SK-N-SH (cell line): Measurements from ENCODE around the gene EML1. TPM values are rescaled to one million over a fixed set of nuclear protein-coding genes. Genes with fewer than 3 reads are reported as not detected.

Experiments
- CTCF ChIA-PET: fragments of 300-600, 350-600 bp; formaldehyde crosslinking; extraction: SDS; loops from one replicate; lab custom pipeline; 2021; lab: Yijun Ruan, JAX
- POLR2A ChIA-PET: fragments of 350-600 bp; sonication (Branson Sonifier 250); formaldehyde crosslinking; extraction: SDS; loops from one replicate; lab custom pipeline; 2020; ENCODE audit warnings: antibody characterized with exemption, inconsistent platforms; lab: Yijun Ruan, JAX
- DNase-seq: peaks from one replicate; pipeline ENCODE4 v3.0.0; 2012
- H2AFZ ChIP-seq: fragments of 200-600 bp; sonication (generic); 2 replicates; pipeline ENCODE4 v1.8.1; 2016; ENCODE audit warnings: antibody characterized with exemption, mild to moderate bottlenecking, low read depth
- H3F3A ChIP-seq: fragments of 200-600 bp; sonication (generic); replicated peaks from 2 replicates; pipeline ENCODE3; 2016; ENCODE audit warnings: antibody characterized with exemption, mild to moderate bottlenecking; ENCODE audit not compliant: insufficient read depth
- H3K27ac ChIP-seq, 2 experiments: fragments of 200-500 bp in 1 of 2; fragments of 200-600 bp in 1 of 2; sonication (Bioruptor generic) in 1 of 2; sonication (generic), shearing (Covaris generic) in 1 of 2; 2 replicates each; pipeline versions ENCODE4 v1.5.1 to v1.6.1; 2014 to 2016; ENCODE audit warnings: low read depth in 2 of 2, inconsistent platforms in 1 of 2, low read length in 1 of 2, mild to moderate bottlenecking in 1 of 2, mixed read lengths in 1 of 2
- H3K27me3 ChIP-seq: fragments of 200-600 bp; sonication (generic), shearing (Covaris generic); 2 replicates; pipeline ENCODE4 v1.6.1; 2016; ENCODE audit warnings: mixed run types; ENCODE audit not compliant: insufficient read depth
- H3K36me3 ChIP-seq, 2 experiments: fragments of 200-500 bp in 1 of 2; fragments of 200-600 bp in 1 of 2; sonication (Bioruptor generic) in 1 of 2; sonication (generic) in 1 of 2; replicated peaks in 1 of 2; 2 replicates each; pipeline versions ENCODE3 to v1.5.1; 2014 to 2016; ENCODE audit warnings: low read length in 1 of 2, mild to moderate bottlenecking in 1 of 2; ENCODE audit not compliant: insufficient read depth in 2 of 2, control insufficient read depth in 1 of 2
- H3K4me1 ChIP-seq, 2 experiments: fragments of 200-500 bp in 1 of 2; fragments of 200-600 bp in 1 of 2; sonication (Bioruptor generic) in 1 of 2; sonication (generic), shearing (Covaris generic) in 1 of 2; 2 replicates each; pipeline versions ENCODE4 v1.5.1 to v1.6.1; 2014 to 2016; ENCODE audit warnings: low read depth in 1 of 2, low read length in 1 of 2, mixed run types in 1 of 2; ENCODE audit not compliant: insufficient read depth in 2 of 2, control insufficient read depth in 1 of 2
- H3K4me2 ChIP-seq: fragments of 200-600 bp; sonication (generic), shearing (Covaris generic); 2 replicates; pipeline ENCODE4 v1.6.1; 2017; ENCODE audit warnings: mixed run types
- H3K4me3 ChIP-seq, 2 experiments: fragments of 200-500 bp in 1 of 2; fragments of 200-600 bp in 1 of 2; sonication (Bioruptor generic) in 1 of 2; sonication (generic), shearing (Covaris generic) in 1 of 2; 2 replicates each; pipeline versions ENCODE4 v1.5.1 to v1.8.1; 2014 to 2016; ENCODE audit warnings: low read depth in 2 of 2, inconsistent platforms in 1 of 2, low read length in 1 of 2, mild to moderate bottlenecking in 1 of 2, mixed read lengths in 1 of 2, moderate library complexity in 1 of 2
- H3K79me2 ChIP-seq: fragments of 200-600 bp; sonication (generic); 2 replicates; pipeline ENCODE4 v1.8.1; 2017; ENCODE audit warnings: mild to moderate bottlenecking; ENCODE audit not compliant: insufficient read depth
- H3K9ac ChIP-seq: fragments of 200-600 bp; sonication (generic); 2 replicates; pipeline ENCODE4 v1.6.1; 2017; ENCODE audit warnings: mixed run types
- H3K9me2 ChIP-seq: fragments of 200-600 bp; sonication (generic); 2 replicates; pipeline ENCODE4 v1.6.1; 2017; ENCODE audit warnings: mixed run types
- H3K9me3 ChIP-seq: fragments of 200-600 bp; sonication (generic); 2 replicates; pipeline ENCODE4 v1.6.1; 2017; ENCODE audit warnings: mixed run types, mild to moderate bottlenecking, moderate library complexity
- H4K20me1 ChIP-seq: fragments of 200-600 bp; sonication (generic); 2 replicates; pipeline ENCODE4 v1.6.1; 2017; ENCODE audit warnings: mild to moderate bottlenecking, mixed run types; ENCODE audit not compliant: insufficient read depth
- ELF1 ChIP-seq: IDR thresholded peaks from 2 replicates; pipeline ENCODE4 v1.4.0; 2012
- FOSL2 ChIP-seq: IDR thresholded peaks from 2 replicates; pipeline ENCODE4 v1.4.0; 2012; ENCODE audit warnings: low read depth, mild to moderate bottlenecking, moderate library complexity, borderline replicate concordance
- GABPA ChIP-seq: IDR thresholded peaks from 2 replicates; pipeline ENCODE4 v1.4.0; 2012; ENCODE audit warnings: low read depth, mild to moderate bottlenecking
- JUND ChIP-seq: IDR thresholded peaks from 2 replicates; pipeline ENCODE4 v1.4.0; 2012
- MAX ChIP-seq: IDR thresholded peaks from 2 replicates; pipeline ENCODE4 v1.4.0; 2012; ENCODE audit warnings: low read depth
- PBX3 ChIP-seq: IDR thresholded peaks from 2 replicates; pipeline ENCODE4; 2012
- RCOR1 ChIP-seq: fragments of 150-350 bp; IDR thresholded peaks from 2 replicates; pipeline ENCODE4 v1.6.1; 2017; ENCODE audit warnings: antibody characterized with exemption, low read length
- RFX5 ChIP-seq: IDR thresholded peaks from 2 replicates; pipeline ENCODE4 v1.6.1; 2012; ENCODE audit warnings: mild to moderate bottlenecking, improper control_type of control experiment, low read length
- SIN3A ChIP-seq: IDR thresholded peaks from 2 replicates; pipeline ENCODE4 v1.6.1; 2012; ENCODE audit warnings: low read depth, mild to moderate bottlenecking, low read length, moderate library complexity, borderline replicate concordance
- SMC3 ChIP-seq: IDR thresholded peaks from 2 replicates; pipeline ENCODE4 v1.6.1; 2012; ENCODE audit warnings: low read depth, low read length, improper control_type of control experiment
- TCF12 ChIP-seq: IDR thresholded peaks from 2 replicates; pipeline ENCODE4 v1.4.0; 2012
- TEAD4 ChIP-seq: IDR thresholded peaks from 2 replicates; pipeline ENCODE4 v1.4.0; 2012; ENCODE audit warnings: mild to moderate bottlenecking, borderline replicate concordance; ENCODE audit not compliant: insufficient read depth
- USF1 ChIP-seq: IDR thresholded peaks from 2 replicates; pipeline ENCODE4 v1.4.0; 2012; ENCODE audit warnings: low read depth, borderline replicate concordance
- USF2 ChIP-seq: fragments of 150-350 bp; IDR thresholded peaks from 2 replicates; pipeline ENCODE4 v1.6.1; 2017; ENCODE audit warnings: antibody characterized with exemption, low read length, low read depth, borderline replicate concordance
- YY1 ChIP-seq: IDR thresholded peaks from 2 replicates; pipeline ENCODE4 v1.4.0; 2012; ENCODE audit warnings: low read depth, mild to moderate bottlenecking
- ZBTB33 ChIP-seq: IDR thresholded peaks from 2 replicates; pipeline ENCODE4 v1.4.0; 2012; ENCODE audit warnings: low read depth, borderline replicate concordance
- WGBS: methylation state at CpG from one replicate; pipeline ENCODE4 v1.1.6; 2017; ENCODE audit warnings: low lambda C conversion rate; 5-methylcytosine and 5-hydroxymethylcytosine counted together
- polyA plus RNA-seq, 3 experiments: library from polyadenylated mRNA; depleted of rRNA; stranded (reverse); fragments of >200 nt; gene quantifications; 2 replicates each; pipeline ENCODE4 v1.2.3, GENCODE V29; 2012
- TF ChIP-seq, protein P1 (sequence below): fragments of 150-350 bp; IDR thresholded peaks from 2 replicates; pipeline ENCODE4 v1.6.1; 2016; ENCODE audit warnings: mild to moderate bottlenecking, low read depth, low read length
- TF ChIP-seq, protein P2 (sequence below): IDR thresholded peaks from 2 replicates; pipeline ENCODE4 v1.6.1; 2012; ENCODE audit warnings: mild to moderate bottlenecking, low read depth, low read length, moderate library complexity

The EML1 gene
- polyA plus RNA-seq, 1 of the 3 experiments (the other 2 are of a cell fraction): 6.3 TPM

GRCh38 chr14:99839696-99840095, 46.5 kb downstream of the EML1 start:
- TF ChIP-seq TEAD4: no peak
- TF ChIP-seq ELF1: no peak
- TF ChIP-seq PBX3: no peak
- no peak for TF ChIP-seq RFX5
- TF ChIP-seq TCF12: no peak
- TF ChIP-seq GABPA: no peak
- TF ChIP-seq, protein P1, sequence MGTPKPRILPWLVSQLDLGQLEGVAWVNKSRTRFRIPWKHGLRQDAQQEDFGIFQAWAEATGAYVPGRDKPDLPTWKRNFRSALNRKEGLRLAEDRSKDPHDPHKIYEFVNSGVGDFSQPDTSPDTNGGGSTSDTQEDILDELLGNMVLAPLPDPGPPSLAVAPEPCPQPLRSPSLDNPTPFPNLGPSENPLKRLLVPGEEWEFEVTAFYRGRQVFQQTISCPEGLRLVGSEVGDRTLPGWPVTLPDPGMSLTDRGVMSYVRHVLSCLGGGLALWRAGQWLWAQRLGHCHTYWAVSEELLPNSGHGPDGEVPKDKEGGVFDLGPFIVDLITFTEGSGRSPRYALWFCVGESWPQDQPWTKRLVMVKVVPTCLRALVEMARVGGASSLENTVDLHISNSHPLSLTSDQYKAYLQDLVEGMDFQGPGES: no peak
- no peak for TF ChIP-seq ZBTB33
- no peak for TF ChIP-seq SMC3
- TF ChIP-seq YY1: no peak
- TF ChIP-seq SIN3A: no peak
- ChIA-PET CTCF (interaction anchor here (1.0 kb wide), 1 partner anchor 46 kb away, joined by 3 read pairs; no protein-coding TSS in a partner anchor), POLR2A (no interaction called here)
- Histone ChIP-seq H3K9me3 (no peaks in the 10 kb centered on the region), H3K9me2 (no peaks in the 10 kb centered on the region), H3K4me2 (no peak overlapping the region), H3K27me3 (no peaks in the 10 kb centered on the region), H2AFZ (no peak overlapping the region), H3K4me1 (peaks cover 2 to 6% of the 10 kb centered on the region in 2 experiments; a peak in 2 of 4 replicates), H4K20me1 (no peaks in the 10 kb centered on the region; the same call in 1 of the 2 replicates), H3F3A (no peaks in the 10 kb centered on the region), H3K4me3 (no peak overlapping the region), H3K36me3 (no peaks in the 10 kb centered on the region), H3K27ac (no peak overlapping the region), H3K9ac (no peak overlapping the region), H3K79me2 (peaks cover 2% of the 10 kb centered on the region; the same call in 1 of the 2 replicates)
- 95% methylated on average over 8 of the region's 8 CpGs for WGBS
- DNase-seq: no peak

DNA sequence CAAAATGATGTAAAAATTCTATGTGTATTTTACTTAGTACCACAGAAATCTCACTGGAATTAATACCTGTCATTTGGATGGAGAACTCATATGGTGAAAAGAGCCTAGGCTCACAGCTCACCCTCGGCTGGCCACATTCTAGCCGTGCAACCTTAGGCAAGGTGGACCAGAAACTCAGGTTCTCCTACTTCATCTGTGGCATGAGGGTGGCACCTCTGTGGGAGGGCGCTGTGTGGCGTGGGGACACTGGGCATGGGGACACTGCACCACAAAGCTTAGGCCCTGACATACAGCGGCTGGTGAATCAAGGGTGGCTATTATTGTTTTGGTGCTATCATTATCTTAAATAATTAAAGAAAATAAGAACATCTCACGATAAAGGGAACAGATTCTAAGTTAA, 47.1 kb downstream of the EML1 start:
- ChIA-PET POLR2A (no interaction called here), CTCF (interaction anchor here (0.7 kb wide), 1 partner anchor 18 kb away, joined by 3 read pairs; no protein-coding TSS in a partner anchor)
- Histone ChIP-seq H3K79me2 (peaks cover 2% of the 10 kb centered on the region; the same call in 1 of the 2 replicates), H4K20me1 (no peaks in the 10 kb centered on the region; the same call in 1 of the 2 replicates), H3K9me3 (no peaks in the 10 kb centered on the region), H3K4me3 (no peak overlapping the region), H3K9ac (no peak overlapping the region), H3K9me2 (no peaks in the 10 kb centered on the region), H3K36me3 (no peaks in the 10 kb centered on the region), H2AFZ (no peak overlapping the region), H3F3A (no peaks in the 10 kb centered on the region), H3K4me1 (peaks cover 2 to 6% of the 10 kb centered on the region in 2 experiments; a peak in 2 of 4 replicates), H3K27me3 (no peaks in the 10 kb centered on the region), H3K27ac (no peak overlapping the region), H3K4me2 (no peak overlapping the region)
- no peak for DNase-seq
- TF ChIP-seq RCOR1 (no peak), MAX (no peak), YY1 (no peak), SIN3A (no peak), USF2 (no peak), FOSL2 (no peak), JUND (no peak), RFX5 (no peak), USF1 (no peak)
- TF ChIP-seq, protein P2, sequence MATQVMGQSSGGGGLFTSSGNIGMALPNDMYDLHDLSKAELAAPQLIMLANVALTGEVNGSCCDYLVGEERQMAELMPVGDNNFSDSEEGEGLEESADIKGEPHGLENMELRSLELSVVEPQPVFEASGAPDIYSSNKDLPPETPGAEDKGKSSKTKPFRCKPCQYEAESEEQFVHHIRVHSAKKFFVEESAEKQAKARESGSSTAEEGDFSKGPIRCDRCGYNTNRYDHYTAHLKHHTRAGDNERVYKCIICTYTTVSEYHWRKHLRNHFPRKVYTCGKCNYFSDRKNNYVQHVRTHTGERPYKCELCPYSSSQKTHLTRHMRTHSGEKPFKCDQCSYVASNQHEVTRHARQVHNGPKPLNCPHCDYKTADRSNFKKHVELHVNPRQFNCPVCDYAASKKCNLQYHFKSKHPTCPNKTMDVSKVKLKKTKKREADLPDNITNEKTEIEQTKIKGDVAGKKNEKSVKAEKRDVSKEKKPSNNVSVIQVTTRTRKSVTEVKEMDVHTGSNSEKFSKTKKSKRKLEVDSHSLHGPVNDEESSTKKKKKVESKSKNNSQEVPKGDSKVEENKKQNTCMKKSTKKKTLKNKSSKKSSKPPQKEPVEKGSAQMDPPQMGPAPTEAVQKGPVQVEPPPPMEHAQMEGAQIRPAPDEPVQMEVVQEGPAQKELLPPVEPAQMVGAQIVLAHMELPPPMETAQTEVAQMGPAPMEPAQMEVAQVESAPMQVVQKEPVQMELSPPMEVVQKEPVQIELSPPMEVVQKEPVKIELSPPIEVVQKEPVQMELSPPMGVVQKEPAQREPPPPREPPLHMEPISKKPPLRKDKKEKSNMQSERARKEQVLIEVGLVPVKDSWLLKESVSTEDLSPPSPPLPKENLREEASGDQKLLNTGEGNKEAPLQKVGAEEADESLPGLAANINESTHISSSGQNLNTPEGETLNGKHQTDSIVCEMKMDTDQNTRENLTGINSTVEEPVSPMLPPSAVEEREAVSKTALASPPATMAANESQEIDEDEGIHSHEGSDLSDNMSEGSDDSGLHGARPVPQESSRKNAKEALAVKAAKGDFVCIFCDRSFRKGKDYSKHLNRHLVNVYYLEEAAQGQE: no peak
- 97% methylated on average over 6 of the region's 6 CpGs for whole genome bisulfite sequencing
